ENCODE data around the gene METTL16. TPM values are rescaled to one million over a fixed set of nuclear protein-coding genes. Genes with fewer than 3 reads are reported as not detected.
"Not testable (repeated sequence)": the region's sequence is repeated elsewhere in the genome, so short reads cannot be mapped to it uniquely, and the experiment has no call there.

METTL16 gene
- polyA plus RNA-seq, 1 of the 3 experiments (the other 2 are of a cell fraction) = 8.1 TPM

DNA sequence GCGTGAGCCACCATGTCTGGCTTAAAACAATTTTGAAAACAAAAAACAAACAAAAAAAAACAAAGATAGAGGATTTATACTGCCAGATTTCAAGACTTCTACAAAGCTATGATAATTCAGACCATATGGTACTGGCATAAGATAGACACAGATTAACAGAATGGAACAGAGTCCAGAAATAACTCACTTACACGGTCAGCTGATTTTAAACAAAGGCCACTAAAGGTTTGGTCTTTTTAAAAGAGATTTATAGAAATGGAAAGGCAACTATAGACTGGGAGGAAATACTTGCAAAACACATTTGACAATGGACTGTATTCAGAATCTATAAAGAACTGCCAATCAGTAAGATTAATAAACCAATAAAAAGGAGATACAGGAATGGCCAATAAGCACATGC, 62.2 kb downstream of the METTL16 start:
- no peak overlapping the region for H3K9ac ChIP-seq
- CTCF ChIA-PET = interaction anchor here (0.9 to 1.9 kb wide), 4 partner anchors 14 to 258 kb away, joined by 3 to 7 read pairs (median 3); no protein-coding TSS in a partner anchor
- H3K27me3 ChIP-seq (ENCODE audit: insufficient read depth) = no peaks in the 10 kb centered on the region
- TF ChIP-seq MEF2A (IDR thresholded peaks at IDR 0.05; ENCODE audit: borderline replicate concordance, low read depth) = no peak
- no peak for TF ChIP-seq JUND (IDR thresholded peaks at IDR 0.05)
- TF ChIP-seq SIN3A (IDR thresholded peaks at IDR 0.05; ENCODE audit: borderline replicate concordance, low read depth, low read length) = no peak
- TF ChIP-seq, protein P1, sequence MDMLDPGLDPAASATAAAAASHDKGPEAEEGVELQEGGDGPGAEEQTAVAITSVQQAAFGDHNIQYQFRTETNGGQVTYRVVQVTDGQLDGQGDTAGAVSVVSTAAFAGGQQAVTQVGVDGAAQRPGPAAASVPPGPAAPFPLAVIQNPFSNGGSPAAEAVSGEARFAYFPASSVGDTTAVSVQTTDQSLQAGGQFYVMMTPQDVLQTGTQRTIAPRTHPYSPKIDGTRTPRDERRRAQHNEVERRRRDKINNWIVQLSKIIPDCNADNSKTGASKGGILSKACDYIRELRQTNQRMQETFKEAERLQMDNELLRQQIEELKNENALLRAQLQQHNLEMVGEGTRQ (IDR thresholded peaks at IDR 0.05; ENCODE audit: borderline replicate concordance, low read depth, low read length) = no peak
- peak; percentile 56; the same call in 1 of the 2 replicates for TF ChIP-seq TCF12 (IDR thresholded peaks at IDR 0.05)
- DNase-seq = peak; percentile 51
- H4K20me1 ChIP-seq (ENCODE audit: insufficient read depth) = no peaks in the 10 kb centered on the region
- peaks cover 5% of the 10 kb centered on the region; the same call in 1 of the 2 replicates for H3K9me3 ChIP-seq
- peaks cover 12% of the 10 kb centered on the region for H3F3A ChIP-seq (replicated peaks; ENCODE audit: insufficient read depth)
- WGBS (ENCODE audit: low lambda C conversion rate) = 73% methylated on average over 2 of the region's 2 CpGs
- H3K36me3 ChIP-seq (replicated peaks in 1 of 2; ENCODE audit: control insufficient read depth in 1 of 2, insufficient read depth in 2 of 2, low read length in 1 of 2) = peaks cover 0 to 16% of the 10 kb centered on the region in 2 experiments
- no peaks in the 10 kb centered on the region for H3K9me2 ChIP-seq
- H3K27ac ChIP-seq (ENCODE audit: low read depth in 2 of 2, low read length in 1 of 2) = peak overlapping the region; percentile 37 to 80; a peak in 3 of 4 replicates
- POLR2A ChIA-PET = interaction anchor here (0.6 kb wide), 2 partner anchors 15 to 237 kb away, joined by 4 read pairs; no protein-coding TSS in a partner anchor
- H3K4me3 ChIP-seq (ENCODE audit: low read depth in 2 of 2, low read length in 1 of 2) = no peak overlapping the region
- H3K4me2 ChIP-seq = no peak overlapping the region
- peaks cover 5 to 11% of the 10 kb centered on the region in 2 experiments; a peak in 3 of 4 replicates for H3K4me1 ChIP-seq (ENCODE audit: control insufficient read depth in 1 of 2, insufficient read depth in 2 of 2, low read depth in 1 of 2, low read length in 1 of 2)
- H2AFZ ChIP-seq (ENCODE audit: low read depth) = no peak overlapping the region
- no peaks in the 10 kb centered on the region for H3K79me2 ChIP-seq (ENCODE audit: insufficient read depth)

DNA sequence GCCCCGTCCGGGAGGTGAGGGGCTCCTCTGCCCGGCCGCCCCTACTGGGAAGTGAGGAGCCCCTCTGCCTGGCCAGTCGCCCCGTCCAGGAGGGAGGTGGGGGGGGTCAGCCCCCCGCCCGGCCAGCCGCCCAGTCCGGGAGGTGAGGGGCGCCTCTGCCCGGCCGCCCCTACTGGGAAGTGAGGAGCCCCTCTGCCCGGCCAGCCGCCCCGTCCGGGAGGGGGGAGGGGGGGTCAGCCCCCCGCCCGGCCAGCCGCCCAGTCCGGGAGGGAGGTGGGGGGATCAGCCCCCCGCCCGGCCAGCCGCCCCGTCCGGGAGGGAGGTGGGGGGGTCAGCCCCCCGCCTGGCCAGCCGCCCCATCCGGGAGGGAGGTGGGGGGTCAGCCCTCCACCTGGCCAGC, 64.2 kb downstream of the METTL16 start:
- DNase-seq; H3K4me2 ChIP-seq; H3K27ac ChIP-seq (ENCODE audit: low read depth in 2 of 2, low read length in 1 of 2); POLR2A ChIA-PET; H3K9me2 ChIP-seq; H4K20me1 ChIP-seq (ENCODE audit: insufficient read depth); H2AFZ ChIP-seq (ENCODE audit: low read depth); H3K9me3 ChIP-seq; CTCF ChIA-PET; H3F3A ChIP-seq (replicated peaks; ENCODE audit: insufficient read depth); H3K4me3 ChIP-seq (ENCODE audit: low read depth in 2 of 2, low read length in 1 of 2); H3K79me2 ChIP-seq (ENCODE audit: insufficient read depth); H3K27me3 ChIP-seq (ENCODE audit: insufficient read depth); H3K9ac ChIP-seq: not testable (repeated sequence)
- Histone ChIP-seq H3K4me1 (ENCODE audit: control insufficient read depth in 1 of 2, insufficient read depth in 2 of 2, low read depth in 1 of 2, low read length in 1 of 2) (peaks cover 5 to 11% of the 10 kb centered on the region in 2 experiments; a peak in 3 of 4 replicates), H3K36me3 (replicated peaks in 1 of 2; ENCODE audit: control insufficient read depth in 1 of 2, insufficient read depth in 2 of 2, low read length in 1 of 2) (peaks cover 0 to 16% of the 10 kb centered on the region in 2 experiments)
- WGBS (ENCODE audit: low lambda C conversion rate) = no CpG with 5 or more reads among the region's 29 CpGs

- ChIA-PET POLR2A (no interaction called here), CTCF (no interaction called here)
- H2AFZ ChIP-seq (ENCODE audit: low read depth) = no peak overlapping the region
- H4K20me1 ChIP-seq (ENCODE audit: insufficient read depth) = no peaks in the 10 kb centered on the region
- no peak overlapping the region for H3K27ac ChIP-seq (ENCODE audit: low read depth in 2 of 2, low read length in 1 of 2)
- H3K9me2 ChIP-seq = no peaks in the 10 kb centered on the region
- 100% methylated on average over 1 of the region's 1 CpG for WGBS (ENCODE audit: low lambda C conversion rate)
- H3K4me2 ChIP-seq = no peak overlapping the region
- H3K27me3 ChIP-seq (ENCODE audit: insufficient read depth) = no peaks in the 10 kb centered on the region
- H3K9me3 ChIP-seq = peaks cover 5% of the 10 kb centered on the region; the same call in 1 of the 2 replicates
- peaks cover 15% of the 10 kb centered on the region for H3F3A ChIP-seq (replicated peaks; ENCODE audit: insufficient read depth)
- H3K9ac ChIP-seq = no peak overlapping the region
- no peak overlapping the region for H3K4me3 ChIP-seq (ENCODE audit: low read depth in 2 of 2, low read length in 1 of 2)
- H3K79me2 ChIP-seq (ENCODE audit: insufficient read depth) = no peaks in the 10 kb centered on the region
- peaks cover 5 to 11% of the 10 kb centered on the region in 2 experiments; a peak in 3 of 4 replicates for H3K4me1 ChIP-seq (ENCODE audit: control insufficient read depth in 1 of 2, insufficient read depth in 2 of 2, low read depth in 1 of 2, low read length in 1 of 2)
- DNase-seq = no peak
- H3K36me3 ChIP-seq (replicated peaks in 1 of 2; ENCODE audit: control insufficient read depth in 1 of 2, insufficient read depth in 2 of 2, low read length in 1 of 2) = peaks cover 0 to 22% of the 10 kb centered on the region in 2 experiments
- TF ChIP-seq, protein P2, sequence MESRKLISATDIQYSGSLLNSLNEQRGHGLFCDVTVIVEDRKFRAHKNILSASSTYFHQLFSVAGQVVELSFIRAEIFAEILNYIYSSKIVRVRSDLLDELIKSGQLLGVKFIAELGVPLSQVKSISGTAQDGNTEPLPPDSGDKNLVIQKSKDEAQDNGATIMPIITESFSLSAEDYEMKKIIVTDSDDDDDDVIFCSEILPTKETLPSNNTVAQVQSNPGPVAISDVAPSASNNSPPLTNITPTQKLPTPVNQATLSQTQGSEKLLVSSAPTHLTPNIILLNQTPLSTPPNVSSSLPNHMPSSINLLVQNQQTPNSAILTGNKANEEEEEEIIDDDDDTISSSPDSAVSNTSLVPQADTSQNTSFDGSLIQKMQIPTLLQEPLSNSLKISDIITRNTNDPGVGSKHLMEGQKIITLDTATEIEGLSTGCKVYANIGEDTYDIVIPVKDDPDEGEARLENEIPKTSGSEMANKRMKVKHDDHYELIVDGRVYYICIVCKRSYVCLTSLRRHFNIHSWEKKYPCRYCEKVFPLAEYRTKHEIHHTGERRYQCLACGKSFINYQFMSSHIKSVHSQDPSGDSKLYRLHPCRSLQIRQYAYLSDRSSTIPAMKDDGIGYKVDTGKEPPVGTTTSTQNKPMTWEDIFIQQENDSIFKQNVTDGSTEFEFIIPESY (IDR thresholded peaks at IDR 0.05; ENCODE audit: borderline replicate concordance, low read depth) = no peak
- no peak for TF ChIP-seq TCF12 (IDR thresholded peaks at IDR 0.05)
- TF ChIP-seq, protein P3, sequence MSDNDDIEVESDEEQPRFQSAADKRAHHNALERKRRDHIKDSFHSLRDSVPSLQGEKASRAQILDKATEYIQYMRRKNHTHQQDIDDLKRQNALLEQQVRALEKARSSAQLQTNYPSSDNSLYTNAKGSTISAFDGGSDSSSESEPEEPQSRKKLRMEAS (IDR thresholded peaks at IDR 0.05; ENCODE audit: low read depth) = no peak
- TF ChIP-seq POLR2AphosphoS5 (IDR thresholded peaks at IDR 0.05; ENCODE audit: low read depth, low read length) = no peak
- TF ChIP-seq YY1 (IDR thresholded peaks at IDR 0.05; ENCODE audit: low read depth) = no peak
- TF ChIP-seq FOXJ3 (CRISPR knock-in tag; IDR thresholded peaks at IDR 0.05) = no peak
- no peak for TF ChIP-seq TEAD4 (IDR thresholded peaks at IDR 0.05; ENCODE audit: borderline replicate concordance, insufficient read depth)
- TF ChIP-seq MXI1 (IDR thresholded peaks at IDR 0.05; ENCODE audit: low read depth, low read length) = no peak
- TF ChIP-seq REST (IDR thresholded peaks at IDR 0.05; ENCODE audit: low read depth, low read length) = no peak
- TF ChIP-seq NFIC (IDR thresholded peaks at IDR 0.05; ENCODE audit: borderline replicate concordance) = no peak
- no peak for TF ChIP-seq GATA2 (CRISPR knock-in tag; IDR thresholded peaks at IDR 0.05)
- TF ChIP-seq SIN3A (IDR thresholded peaks at IDR 0.05; ENCODE audit: borderline replicate concordance, low read depth, low read length) = no peak
Measured at GRCh38 chr17:2445638-2446037, 66.0 kb downstream of the METTL16 start.

Measured in SK-N-SH (cell line).